BJ (cell line): ENCODE results near the gene LRFN5. TPM values are rescaled to one million over a fixed set of nuclear protein-coding genes. Genes with fewer than 3 reads are reported as not detected.

Experiments used
- CTCF ChIA-PET: fragments of 350-600 bp; formaldehyde crosslinking; extraction: SDS; loops from one replicate; lab custom pipeline; 2021; ENCODE audit warnings: antibody characterized with exemption, inconsistent platforms; lab: Yijun Ruan, JAX
- POLR2A ChIA-PET: fragments of 300-600 bp; sonication (Branson Sonifier 250); formaldehyde crosslinking; extraction: SDS; loops from one replicate; lab custom pipeline; 2021; ENCODE audit warnings: antibody characterized with exemption; lab: Charles Lee
- DNase-seq: peaks from one replicate; pipeline ENCODE4 v3.0.0-alpha.2; 2011; ENCODE audit warnings: low read depth
- H3K27me3 ChIP-seq: 2 replicates; pipeline ENCODE4 v1.6.0; 2011; ENCODE audit warnings: low read length; ENCODE audit not compliant: control insufficient read depth, insufficient read depth
- H3K36me3 ChIP-seq: 2 replicates; pipeline ENCODE4 v1.5.1; 2011; ENCODE audit warnings: low read length; ENCODE audit not compliant: control insufficient read depth, insufficient read depth
- H3K4me3 ChIP-seq: 2 replicates; pipeline ENCODE4 v1.5.1; 2011; ENCODE audit warnings: low read depth, mild to moderate bottlenecking, control low read depth, low read length
- polyA plus RNA-seq: library from polyadenylated mRNA; depleted of rRNA; stranded (reverse); fragments of >200 nt; gene quantifications from 2 replicates; pipeline ENCODE4 v1.2.3, GENCODE V29; 2011
- TF ChIP-seq, protein P1 (sequence below): IDR thresholded peaks from 2 replicates; pipeline ENCODE4 v1.5.1; 2011; ENCODE audit warnings: low read depth, mild to moderate bottlenecking, control low read depth, inconsistent platforms, low read length, moderate library complexity; ENCODE audit not compliant: insufficient read depth

The LRFN5 gene
- polyA plus RNA-seq, 1 experiment: 0.05 TPM

DNA sequence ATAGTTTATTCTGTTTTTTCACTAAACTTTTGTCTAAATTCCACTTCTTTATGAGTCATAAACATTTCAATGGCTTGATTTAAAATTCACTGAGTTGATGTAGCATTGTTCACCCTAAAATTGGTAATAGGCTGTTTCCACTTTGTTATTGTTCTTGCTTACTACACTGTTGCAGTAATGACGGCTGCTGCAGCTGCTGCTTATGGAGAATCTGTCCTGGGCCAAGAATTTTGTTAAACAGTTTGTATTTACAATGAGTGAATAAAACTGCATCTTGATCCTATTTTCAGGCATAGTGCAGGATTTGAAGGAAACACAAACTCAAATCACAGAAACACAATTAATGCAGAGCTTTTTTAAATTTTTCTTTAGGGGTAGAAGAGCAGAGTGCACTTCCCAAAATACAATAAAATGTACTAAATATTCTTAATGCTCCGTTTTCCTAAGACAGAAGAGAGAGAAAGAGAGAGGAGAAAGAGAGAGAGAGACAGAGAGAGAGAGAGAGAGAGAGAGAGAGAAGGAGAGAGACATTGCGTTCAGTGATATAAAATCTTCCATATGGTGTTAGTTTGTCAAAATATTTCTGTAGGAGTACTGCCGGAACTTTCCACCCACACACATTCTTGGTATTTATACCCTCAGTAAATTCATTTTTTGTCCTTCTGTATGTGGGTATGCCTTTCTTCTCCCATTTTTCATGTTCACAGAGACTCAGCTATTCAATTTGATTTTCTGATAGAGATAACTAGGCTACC, 266.4 kb downstream of the LRFN5 start:
- DNase-seq: no peak
- TF ChIP-seq, protein P1, sequence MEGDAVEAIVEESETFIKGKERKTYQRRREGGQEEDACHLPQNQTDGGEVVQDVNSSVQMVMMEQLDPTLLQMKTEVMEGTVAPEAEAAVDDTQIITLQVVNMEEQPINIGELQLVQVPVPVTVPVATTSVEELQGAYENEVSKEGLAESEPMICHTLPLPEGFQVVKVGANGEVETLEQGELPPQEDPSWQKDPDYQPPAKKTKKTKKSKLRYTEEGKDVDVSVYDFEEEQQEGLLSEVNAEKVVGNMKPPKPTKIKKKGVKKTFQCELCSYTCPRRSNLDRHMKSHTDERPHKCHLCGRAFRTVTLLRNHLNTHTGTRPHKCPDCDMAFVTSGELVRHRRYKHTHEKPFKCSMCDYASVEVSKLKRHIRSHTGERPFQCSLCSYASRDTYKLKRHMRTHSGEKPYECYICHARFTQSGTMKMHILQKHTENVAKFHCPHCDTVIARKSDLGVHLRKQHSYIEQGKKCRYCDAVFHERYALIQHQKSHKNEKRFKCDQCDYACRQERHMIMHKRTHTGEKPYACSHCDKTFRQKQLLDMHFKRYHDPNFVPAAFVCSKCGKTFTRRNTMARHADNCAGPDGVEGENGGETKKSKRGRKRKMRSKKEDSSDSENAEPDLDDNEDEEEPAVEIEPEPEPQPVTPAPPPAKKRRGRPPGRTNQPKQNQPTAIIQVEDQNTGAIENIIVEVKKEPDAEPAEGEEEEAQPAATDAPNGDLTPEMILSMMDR: no peak
- CTCF ChIA-PET: no interaction called here
- H3K36me3 ChIP-seq: no peaks in the 10 kb centered on the region
- H3K27me3 ChIP-seq: no peaks in the 10 kb centered on the region
- POLR2A ChIA-PET: no interaction called here
- no peak overlapping the region for H3K4me3 ChIP-seq

DNA sequence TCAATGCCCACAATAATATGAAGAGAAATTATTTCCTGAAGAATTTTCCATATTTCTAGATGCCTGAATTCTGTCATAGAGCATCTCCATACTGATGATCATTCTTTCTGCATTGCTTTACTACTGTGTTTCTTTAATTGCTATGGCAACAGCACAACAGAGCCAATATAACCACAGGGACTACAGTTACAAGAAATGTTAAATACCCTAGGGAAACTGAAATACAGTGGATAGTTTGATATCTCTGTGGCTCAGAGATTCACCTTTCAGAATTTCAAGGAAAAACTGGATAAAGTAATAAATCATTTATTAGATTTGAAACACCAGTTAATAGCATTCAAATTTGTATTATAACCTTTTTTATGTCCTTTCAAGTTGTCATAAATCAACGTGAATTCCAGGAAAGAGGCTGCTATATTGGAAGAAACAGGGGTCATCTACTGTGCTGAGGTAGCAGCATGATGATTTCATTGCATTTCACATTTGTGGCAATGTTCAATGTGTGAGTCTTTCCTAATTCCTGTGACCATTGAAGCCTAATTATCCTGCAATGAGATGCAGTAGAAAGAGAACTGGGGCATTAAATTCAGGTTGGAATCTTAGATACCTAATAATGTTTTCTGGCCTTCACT, 267.1 kb downstream of the LRFN5 start:
- TF ChIP-seq, protein P1: no peak
- no peak for DNase-seq
- H3K36me3 ChIP-seq: no peaks in the 10 kb centered on the region
- no peaks in the 10 kb centered on the region for H3K27me3 ChIP-seq
- POLR2A ChIA-PET: no interaction called here
- H3K4me3 ChIP-seq: no peak overlapping the region
- CTCF ChIA-PET: no interaction called here

DNA sequence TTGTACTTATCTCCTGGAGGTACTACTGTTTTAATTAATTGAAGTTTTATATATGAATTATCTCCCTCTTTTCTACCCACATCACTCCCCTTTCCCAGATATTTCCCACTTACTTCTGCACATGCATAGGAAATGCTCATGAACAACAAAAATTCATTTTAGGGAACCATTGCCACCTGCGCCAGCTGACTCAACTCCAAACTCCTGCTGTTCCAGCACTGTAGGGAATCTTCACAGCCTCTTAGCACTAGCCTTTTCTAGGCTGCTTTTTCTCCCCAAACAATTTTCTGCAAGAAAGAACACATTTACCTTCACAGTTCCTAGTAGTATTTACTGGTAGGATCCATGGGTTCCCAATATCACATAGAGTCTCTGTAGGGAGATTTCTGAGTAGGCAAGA, 268.4 kb downstream of the LRFN5 start:
- no peak for DNase-seq
- no peak overlapping the region for H3K4me3 ChIP-seq
- ChIA-PET CTCF (no interaction called here), POLR2A (no interaction called here)
- H3K27me3 ChIP-seq: no peaks in the 10 kb centered on the region
- H3K36me3 ChIP-seq: no peaks in the 10 kb centered on the region
- TF ChIP-seq, protein P1: no peak

DNA sequence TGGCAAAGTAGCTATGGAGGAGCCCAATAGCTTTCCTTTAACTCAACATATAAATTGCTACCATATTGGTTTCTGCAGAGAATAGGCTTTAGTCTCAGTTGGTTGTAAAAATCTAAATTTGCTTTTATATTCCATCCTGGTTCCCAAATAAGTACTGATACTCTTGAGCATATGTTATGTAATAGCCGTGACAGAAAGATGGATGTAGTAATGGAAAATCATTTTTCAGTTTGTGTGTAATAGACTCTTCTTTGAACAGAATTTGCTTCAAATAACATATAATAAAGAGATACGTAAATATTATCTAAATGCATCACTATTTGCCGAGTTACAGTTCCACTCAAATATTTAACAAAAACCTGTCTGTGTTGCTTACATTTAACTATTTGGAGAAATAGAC, 271.6 kb downstream of the LRFN5 start:
- DNase-seq: no peak
- ChIA-PET CTCF (no interaction called here), POLR2A (no interaction called here)
- Histone ChIP-seq H3K4me3 (no peak overlapping the region), H3K27me3 (no peaks in the 10 kb centered on the region), H3K36me3 (no peaks in the 10 kb centered on the region)
- TF ChIP-seq, protein P1: no peak

DNA sequence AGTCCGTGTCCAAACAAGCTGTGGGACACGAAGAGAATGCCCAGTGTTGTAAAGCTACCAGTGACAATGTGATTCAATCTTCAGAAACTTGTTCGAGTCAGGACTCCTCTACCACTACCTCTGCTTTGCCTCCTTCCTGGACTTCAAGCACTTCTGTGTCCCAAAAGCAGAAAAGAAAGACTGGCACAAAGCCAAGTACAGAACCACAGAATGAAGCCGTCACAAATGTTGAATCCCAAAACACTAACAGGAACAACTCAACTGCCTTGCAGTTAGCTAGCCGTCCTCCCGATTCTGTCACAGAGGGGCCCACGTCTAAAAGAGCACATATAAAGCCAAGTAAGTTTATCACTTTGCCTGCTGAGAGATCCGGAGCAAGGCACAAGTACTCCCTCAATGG, 284.9 kb downstream of the LRFN5 start:
- Histone ChIP-seq H3K36me3 (no peaks in the 10 kb centered on the region), H3K27me3 (no peaks in the 10 kb centered on the region), H3K4me3 (no peak overlapping the region)
- no peak for DNase-seq
- TF ChIP-seq, protein P1: no peak
- CTCF ChIA-PET: no interaction called here
- POLR2A ChIA-PET: no interaction called here
